HG03460 (cell line): ENCODE data around the gene ARID1B.

Experiments used
- ATAC-seq: cut with Tn5 transposase; IDR thresholded peaks from one replicate; pipeline ENCODE4 v1.9.1; 2021; ENCODE audit not compliant: unreplicated experiment

Gene ARID1B

GRCh38 chr6:156901309-156902019, 124.3 kb downstream of the ARID1B start:
- no peak for ATAC-seq

GRCh38 chr6:156902782-156903181, 125.6 kb downstream of the ARID1B start:
- ATAC-seq: no peak

DNA sequence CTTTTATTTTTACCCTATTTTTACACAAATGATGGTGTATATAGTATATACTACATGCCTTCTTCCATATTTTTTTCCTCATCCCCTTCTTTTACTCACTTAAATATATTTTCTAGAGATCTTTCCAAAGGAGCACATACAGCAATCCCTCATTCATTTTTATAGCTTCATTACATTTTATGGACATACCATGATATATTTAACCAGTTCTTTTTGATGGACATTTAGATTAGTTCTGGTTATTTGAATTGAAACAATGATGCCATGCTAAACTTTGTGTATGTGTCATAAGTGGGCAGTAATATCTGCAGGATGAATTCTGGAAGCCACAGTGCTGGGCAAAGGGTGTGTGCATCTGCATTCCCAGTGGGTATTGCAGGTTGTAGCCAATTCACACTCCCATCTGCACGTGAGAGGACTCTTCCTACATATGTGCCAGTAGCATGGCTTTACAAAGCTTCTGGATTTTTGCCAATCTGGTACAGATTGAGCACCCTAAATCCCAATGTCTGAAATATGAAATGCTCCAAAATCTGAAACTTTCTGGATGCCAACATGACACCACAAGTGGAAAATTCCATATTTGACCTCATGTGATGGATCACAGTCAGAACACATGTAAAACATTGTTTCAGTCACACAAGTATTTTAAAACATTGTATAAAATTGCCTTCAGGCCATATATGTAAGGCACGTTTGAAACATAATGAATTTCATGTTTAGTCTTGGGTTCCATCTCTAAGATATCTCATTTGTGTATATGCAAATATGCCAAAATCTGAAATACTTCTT, 127.2 kb downstream of the ARID1B start:
- ATAC-seq: no peak

DNA sequence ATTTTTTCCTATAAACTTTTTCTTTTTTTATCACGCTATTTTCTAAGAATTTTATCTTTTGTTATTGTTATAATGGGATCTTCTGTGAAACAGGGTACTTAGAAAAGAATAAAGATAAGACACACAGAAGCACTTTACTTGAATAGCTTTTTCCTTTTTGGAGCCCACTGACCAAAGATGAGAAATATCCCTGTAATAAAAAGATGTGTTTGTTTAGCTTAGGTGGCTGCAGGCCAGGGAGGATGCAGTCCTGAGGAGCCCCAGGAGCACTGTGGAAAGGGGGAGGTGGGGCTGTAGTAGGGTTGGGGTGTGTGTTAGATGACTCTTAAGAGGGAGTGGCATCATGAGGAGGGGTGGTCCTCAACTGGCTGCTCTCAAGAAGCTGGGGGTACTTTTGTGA, 128.6 kb downstream of the ARID1B start:
- no peak for ATAC-seq

GRCh38 chr6:156906451-156906850, 129.3 kb downstream of the ARID1B start:
- no peak for ATAC-seq

GRCh38 chr6:156909212-156910010, 132.2 kb downstream of the ARID1B start:
- ATAC-seq: no peak

- ATAC-seq: no peak
Measured at GRCh38 chr6:156910011-156910334, 132.8 kb downstream of the ARID1B start.

DNA sequence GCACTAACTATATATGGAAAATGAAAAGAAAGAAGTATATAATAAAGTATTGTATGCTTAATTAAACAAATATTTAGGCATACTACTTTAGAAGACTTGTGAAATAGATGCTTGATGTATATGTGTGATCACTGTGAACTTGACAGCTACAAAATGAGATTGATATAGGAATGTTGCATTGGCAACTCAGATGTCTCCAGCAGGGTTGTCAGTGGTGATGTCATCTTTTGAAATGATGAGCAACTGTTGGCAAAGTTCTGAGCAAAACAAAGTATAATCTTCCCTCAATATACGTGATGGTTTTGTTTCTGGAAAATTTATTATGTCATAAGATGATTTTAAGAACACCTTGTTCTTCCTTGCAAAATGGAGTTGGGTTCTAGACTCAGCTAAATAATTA, 133.8 kb downstream of the ARID1B start:
- ATAC-seq: no peak

- ATAC-seq: no peak
Measured at GRCh38 chr6:156911581-156911980, 134.4 kb downstream of the ARID1B start.

- ATAC-seq: no peak
Measured at GRCh38 chr6:156912431-156912830, 135.3 kb downstream of the ARID1B start.

DNA sequence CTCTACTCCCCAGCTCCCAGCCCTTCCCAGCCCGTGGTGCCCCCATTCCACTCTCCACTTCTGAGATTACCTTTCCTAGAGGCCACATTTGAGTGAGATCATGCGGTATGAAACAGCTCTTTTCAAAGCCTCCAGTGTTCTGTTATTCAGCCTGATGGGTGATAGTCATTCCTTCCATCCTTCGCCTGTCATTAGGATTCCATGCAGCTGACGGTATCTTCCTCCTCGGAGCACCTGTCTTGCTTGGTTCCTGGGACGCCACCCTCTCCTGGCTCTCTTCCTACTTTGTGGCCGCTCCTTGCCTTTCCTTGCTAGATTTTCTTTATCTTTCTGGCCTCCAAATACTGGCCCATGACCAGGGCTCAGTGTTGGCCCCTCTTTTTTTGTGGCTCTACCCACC, 137.0 kb downstream of the ARID1B start:
- ATAC-seq: no peak

- ATAC-seq: no peak
Measured at GRCh38 chr6:156916130-156916801, 139.1 kb downstream of the ARID1B start.

- no peak for ATAC-seq
Measured at GRCh38 chr6:156917213-156917612, 140.0 kb downstream of the ARID1B start.

DNA sequence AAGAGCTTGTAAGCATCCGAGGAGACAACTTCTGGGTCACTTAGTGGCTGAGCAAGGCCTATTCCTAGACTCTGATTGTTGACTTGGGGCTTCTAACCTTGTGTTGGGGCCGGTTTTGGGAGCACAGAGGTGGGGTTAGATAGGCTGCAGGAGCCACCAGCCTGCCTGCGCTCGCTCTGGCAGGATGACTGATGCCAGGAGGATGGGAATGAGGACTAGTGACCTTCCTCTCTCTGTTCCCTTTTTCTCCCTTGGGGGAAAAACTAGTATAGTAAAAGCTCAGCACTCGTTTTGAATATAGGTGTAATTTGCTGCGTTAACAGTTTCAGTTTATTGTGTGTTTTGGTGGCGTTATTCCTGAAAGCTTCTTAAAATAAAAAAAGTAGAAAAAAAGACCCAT, 141.5 kb downstream of the ARID1B start:
- no peak for ATAC-seq

- no peak for ATAC-seq
Measured at GRCh38 chr6:156919370-156919769, 142.2 kb downstream of the ARID1B start.

- no peak for ATAC-seq
Measured at GRCh38 chr6:156919814-156920369, 142.7 kb downstream of the ARID1B start.

GRCh38 chr6:156924246-156924645, 147.1 kb downstream of the ARID1B start:
- ATAC-seq: no peak

- no peak for ATAC-seq
Measured at GRCh38 chr6:156925026-156925425, 147.8 kb downstream of the ARID1B start.

GRCh38 chr6:156925718-156926607, 148.8 kb downstream of the ARID1B start:
- ATAC-seq: peak; percentile 91

DNA sequence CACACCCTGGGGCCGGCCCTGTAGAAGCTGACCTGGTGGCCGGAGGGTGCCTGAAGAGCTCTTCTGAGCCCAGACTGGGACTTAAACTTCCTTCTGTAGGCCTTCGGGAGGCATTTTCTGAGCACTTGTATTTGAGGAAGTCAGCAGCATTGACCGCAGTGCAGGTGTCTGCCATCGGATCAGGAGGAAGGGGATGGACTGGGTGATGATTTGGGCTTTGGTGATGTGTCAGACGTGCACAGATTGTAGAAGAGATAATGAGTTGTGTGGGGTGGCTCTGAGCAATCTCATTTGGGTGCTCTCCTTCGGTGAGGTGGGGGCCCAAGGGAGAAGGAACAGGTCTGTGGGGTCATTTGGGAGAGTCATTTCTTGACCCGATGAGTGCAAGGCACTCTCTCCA, 150.9 kb downstream of the ARID1B start:
- ATAC-seq: no peak
